Activated T-cell treated with anti-CD3 and anti-CD28 coated beads, Interleukin-2, amount 50 U/mL, for 48 hours (primary cell): Measurements from ENCODE around the gene MLPH.
A peak's percentile ranks its signal among the peaks of the same experiment; 100 is the strongest.
"Not testable (repeated sequence)": the region's sequence is repeated elsewhere in the genome, so short reads cannot be mapped to it uniquely, and the experiment has no call there.

Source experiments
- DNase-seq, 2 experiments: peaks; one replicate each; pipeline ENCODE4 v3.0.0-alpha.2; 2020

MLPH gene

DNA sequence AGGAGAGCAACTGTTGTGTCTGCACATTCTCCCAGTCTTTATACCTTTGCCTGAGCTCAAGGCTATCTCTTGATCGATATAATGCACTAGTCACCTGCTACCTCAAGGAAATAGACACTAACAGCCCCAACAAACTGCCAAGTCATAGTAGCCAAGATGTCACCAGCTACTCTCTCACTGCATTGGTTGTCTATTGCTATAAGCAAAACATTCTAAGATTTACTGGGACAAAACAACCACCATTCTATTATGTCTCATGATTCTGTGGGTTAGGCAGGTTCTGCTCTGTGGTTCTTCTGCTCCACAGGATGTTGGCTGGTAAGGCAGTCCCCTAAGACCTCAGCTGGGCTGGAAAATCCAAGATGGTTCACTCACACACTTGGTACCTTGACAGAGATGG is 28.5 kb upstream of the MLPH start:
- peak in 1 of 2 experiments; percentile 13 for DNase-seq

- no peak for DNase-seq
These were observed 27.8 kb upstream of the MLPH start for GRCh38 chr2:237459226-237459625.

GRCh38 chr2:237459741-237460174 is 27.3 kb upstream of the MLPH start:
- no peak for DNase-seq

DNA sequence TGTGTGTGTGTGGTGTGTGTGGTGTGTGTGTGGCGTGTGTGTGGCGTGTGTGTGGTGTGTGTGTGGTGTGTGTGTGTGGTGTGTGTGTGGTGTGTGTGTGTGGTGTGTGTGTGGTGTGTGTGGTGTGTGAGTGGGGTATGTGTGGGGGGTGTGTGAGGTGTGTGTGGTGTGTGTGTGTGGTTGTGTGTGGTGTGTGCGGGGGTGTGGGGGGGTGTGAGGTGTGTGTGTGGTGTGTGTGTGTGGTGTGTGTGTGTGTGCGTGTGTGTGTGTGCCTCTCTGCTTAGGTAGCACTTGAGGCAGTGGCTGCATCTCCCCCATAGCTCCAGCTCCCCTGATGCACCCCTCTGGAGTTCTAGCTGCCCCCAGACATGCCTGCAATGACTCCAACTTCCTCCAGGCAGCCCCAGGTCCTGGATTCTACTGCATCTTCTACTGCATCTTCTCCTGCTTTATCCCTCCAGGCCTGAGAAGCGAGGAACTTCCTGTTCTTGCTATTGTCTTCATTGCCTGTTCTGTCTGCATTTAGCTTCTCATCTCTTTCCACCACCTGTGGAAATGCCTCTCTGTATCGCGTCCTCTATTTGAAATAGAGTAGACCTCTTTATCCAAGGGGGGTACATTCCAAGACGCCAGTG is 22.2 kb upstream of the MLPH start:
- DNase-seq, result no peak

DNA sequence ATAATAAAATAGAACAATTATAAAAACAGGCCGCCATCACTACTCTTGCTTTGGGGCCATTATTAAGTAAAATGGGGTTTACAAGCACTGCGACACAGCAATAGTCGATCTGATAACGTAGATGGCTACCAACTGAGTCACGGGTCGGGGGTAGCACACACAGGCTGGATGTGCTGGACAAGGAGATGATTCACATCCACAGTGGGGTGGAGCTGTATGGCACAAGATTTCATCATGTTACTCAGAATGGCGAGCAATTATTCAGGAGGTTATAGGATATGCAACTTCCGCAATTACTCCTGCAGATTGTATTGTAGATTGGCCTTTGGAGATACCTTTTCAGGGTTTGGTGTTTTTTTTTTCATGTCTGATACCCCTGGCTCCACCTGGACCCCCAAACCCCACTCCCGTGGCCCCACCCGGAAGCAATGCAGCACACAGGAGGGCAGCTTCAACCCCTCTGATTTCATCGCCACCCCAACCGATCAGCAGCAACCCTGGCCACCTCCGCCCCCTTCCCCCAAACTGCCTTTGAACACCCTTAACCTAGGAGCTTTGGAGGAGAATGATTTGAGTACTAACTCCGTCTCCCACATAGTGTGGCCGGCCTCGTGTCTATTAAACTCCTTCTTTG is 21.4 kb upstream of the MLPH start:
- no peak for DNase-seq

- DNase-seq, result no peak
These were observed 20.8 kb upstream of the MLPH start for GRCh38 chr2:237466211-237466610.

DNA sequence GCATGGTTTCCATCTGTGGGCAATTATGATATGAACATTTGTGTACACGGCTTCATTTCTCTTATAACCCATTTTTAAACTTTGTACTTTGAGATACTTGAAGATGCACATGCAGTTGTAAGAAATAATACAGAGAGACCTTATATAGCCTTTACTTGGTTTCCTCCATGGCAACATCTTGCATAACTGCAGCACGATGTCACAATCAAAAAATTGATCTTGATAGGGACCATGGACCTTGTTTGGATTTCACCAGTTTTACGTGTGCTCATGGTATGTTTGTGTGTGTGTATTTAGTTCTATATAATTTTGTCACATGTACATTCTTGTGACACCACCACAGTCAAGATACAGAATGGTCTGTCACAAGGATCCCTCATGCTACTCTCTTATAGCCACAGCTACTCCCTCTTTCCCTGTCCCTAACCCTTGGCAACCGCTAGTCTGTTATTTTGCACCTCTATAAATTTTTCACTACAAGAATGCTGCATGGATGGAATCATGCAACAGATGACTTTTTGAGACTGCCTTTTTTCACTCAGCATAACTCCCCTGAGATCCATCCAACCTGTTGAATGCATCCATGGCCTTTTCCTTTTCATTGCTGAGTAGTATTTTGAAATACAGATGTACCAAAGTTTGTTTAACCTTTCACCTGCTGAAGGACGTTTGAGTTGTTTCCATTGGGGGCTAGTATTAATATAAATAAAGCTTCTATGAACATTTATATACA is 19.4 kb upstream of the MLPH start:
- no peak for DNase-seq

- not testable (repeated sequence) for DNase-seq
These were observed 17.6 kb upstream of the MLPH start for GRCh38 chr2:237469410-237469809.

DNA sequence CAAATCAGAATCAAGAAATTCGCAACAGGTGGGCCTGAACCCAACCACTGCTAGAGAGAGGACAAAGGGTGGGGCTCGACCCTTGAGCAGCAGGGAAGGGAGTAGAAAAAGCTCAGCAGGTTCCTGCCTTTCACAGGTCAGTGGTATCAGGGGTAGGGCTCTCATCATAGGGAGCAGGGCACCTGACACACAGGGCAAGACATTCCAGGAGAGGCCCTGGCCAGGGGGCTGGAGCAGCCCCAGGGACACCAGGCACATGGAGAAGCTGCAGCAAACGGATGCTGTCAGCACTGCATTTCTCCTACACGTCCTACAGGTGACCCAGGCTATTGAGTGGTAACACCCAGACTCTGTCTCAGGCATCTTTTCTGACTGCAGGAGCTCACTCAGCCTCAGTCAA is 17.2 kb upstream of the MLPH start:
- no peak for DNase-seq

GRCh38 chr2:237470914-237471313 is 16.1 kb upstream of the MLPH start:
- DNase-seq, result no peak

DNA sequence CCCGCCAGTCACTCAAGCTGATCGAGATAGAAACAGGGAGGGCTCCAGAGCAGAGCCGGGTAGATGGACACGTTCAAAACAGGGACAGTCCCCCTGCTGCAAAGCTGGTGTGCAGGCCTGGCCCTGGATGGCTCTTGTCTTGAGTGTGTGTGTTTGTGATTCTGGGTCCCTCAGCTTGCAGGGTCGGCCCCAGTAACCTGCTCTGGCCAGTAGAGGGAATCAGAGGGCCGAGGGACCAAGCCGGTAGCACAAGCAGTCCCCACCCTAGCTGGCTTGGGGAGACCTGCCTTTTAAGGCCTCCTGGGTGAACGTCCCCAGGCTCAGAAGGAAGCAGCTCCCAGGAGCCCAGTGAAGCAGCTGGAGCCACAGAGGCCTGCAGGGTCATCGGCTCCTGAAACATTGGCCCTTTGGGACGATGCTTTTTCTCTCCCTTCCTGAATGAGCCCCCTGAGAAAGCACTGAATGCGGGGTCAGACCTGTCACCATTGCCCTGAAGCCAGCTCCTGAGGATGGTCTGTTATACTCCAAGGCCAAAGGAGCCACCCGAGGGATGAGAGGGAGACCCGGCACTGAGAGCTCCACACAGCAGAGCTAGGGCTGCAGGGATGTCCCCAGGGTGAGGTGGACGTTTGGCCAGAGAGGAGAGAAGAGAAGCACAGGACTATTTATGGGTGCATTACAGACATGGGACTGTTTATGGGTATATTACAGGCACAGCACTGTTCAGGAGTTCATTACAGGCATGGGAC is 15.4 kb upstream of the MLPH start:
- DNase-seq, result peak; percentile 63 to 69

DNA sequence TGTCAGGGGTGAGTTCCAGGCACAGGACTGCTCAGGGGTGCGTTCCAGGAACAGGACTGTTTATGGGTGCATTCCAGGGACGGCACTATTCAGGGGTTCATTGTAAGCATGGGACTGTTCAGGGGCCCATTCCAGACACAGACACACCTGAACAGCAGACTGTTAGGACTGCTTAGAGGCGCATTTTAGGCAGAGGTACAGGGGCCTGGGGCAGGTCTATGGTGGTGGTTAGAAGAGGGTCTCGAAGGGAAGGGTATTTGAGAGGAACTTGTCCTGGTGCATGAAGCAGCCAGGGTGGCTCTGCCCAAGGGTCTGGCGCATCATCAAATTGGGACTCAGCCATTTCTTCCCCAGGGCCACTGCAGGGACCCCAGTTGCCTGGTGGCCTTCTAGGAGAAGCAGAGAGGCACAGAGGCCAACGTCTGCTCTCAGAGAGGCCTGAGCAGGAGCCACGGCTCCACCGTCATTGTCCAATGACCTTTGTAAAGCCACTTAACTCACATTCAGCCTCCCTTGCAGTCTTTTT is 14.8 kb upstream of the MLPH start:
- no peak for DNase-seq

DNA sequence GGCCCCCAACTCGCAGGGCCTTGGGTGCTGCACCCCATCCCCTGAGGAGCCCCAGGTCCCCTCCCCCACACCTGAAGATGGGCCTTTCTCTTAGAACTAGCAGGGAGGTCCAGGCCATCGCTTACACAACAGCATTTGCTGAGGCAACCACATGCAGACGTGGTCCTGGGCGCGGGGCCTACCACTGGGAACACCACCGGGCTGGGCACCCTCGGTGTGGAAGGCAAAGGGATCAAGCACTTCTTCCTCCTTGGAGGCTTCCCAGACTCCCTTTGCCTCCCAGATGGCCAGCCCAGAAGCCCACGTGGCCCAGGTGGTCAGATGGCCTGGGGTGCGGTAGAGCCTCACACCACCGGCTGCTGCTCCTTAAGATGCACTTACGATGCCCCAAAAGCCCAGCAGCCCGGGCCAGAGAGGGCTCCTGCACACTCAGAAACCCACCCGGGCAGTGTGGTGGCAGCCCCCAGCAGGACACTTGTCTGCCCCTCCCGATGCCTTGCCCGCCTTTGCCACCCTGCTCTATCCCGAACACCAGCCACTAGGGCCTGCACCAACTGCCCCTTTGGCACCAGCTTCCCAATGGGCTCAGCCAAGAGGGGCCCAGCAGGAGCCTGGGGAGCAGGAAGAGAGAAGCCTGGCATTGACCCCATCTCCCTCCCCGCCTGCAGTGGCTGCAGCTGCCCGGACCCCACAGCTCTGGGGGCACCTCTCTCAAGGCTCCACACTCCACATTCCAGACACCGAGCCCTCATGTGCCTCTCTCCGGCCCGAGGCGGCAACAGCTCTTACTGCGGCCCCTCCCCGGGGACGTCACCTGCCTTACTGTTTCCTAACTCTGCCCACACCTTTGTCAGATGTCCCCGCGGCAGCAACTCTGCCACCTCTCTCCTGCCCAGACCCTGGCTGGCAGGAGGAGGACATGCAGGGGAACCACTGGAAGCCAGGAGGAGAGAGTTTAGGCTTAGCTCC is 13.9 kb upstream of the MLPH start:
- peak in 1 of 2 experiments; percentile 32 for DNase-seq

DNA sequence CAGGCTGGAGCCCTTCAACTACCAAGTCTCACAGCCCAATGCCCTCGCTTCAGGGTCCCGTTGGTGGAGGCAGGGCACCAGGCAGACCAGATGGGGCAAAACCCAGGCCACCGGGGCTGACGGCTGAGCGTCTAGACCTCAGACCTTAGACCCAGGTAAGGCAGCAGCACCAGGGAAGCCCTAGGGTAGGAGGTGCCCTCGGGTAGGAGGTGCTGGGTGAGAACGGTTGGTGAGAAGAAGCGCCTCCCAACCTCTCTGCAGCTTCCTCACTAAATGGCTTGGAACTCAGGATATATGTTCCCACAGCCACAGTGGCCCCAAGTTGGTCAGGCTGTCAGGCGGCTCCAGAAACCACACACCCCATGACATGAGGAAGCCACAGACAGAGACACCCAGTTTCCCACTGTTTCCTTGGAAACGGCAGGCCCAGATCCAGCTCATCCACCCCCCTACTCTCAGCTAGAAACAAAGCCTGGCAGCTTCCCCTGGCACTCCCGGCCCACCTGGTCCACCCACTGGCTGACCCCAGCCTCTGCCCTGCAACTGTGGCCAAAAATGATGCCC is 13.1 kb upstream of the MLPH start:
- peak; percentile 35 to 46 for DNase-seq

DNA sequence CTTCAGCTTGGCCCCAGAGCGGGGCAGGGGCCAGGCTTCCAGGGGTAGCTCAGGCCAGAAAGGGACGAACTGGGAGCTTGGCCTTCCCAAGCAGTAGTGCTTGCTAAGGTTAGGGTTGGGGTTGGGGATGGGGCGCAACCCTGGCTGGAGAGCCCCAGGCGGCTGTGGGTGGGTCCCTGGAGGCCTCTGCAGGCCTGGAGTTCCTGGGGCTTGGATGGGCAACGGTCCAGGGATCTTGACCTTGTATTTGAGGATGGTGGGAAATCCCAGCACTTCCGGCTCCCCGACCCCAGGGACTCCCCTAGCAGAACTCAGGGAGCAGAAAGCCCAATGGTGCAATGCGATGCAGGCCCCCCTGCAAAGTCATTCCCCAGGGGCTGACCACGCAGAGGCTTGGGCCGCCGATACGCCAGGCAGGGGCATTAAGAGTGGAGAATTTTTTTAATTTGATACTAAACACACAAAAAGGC is 12.6 kb upstream of the MLPH start:
- DNase-seq, result no peak

DNA sequence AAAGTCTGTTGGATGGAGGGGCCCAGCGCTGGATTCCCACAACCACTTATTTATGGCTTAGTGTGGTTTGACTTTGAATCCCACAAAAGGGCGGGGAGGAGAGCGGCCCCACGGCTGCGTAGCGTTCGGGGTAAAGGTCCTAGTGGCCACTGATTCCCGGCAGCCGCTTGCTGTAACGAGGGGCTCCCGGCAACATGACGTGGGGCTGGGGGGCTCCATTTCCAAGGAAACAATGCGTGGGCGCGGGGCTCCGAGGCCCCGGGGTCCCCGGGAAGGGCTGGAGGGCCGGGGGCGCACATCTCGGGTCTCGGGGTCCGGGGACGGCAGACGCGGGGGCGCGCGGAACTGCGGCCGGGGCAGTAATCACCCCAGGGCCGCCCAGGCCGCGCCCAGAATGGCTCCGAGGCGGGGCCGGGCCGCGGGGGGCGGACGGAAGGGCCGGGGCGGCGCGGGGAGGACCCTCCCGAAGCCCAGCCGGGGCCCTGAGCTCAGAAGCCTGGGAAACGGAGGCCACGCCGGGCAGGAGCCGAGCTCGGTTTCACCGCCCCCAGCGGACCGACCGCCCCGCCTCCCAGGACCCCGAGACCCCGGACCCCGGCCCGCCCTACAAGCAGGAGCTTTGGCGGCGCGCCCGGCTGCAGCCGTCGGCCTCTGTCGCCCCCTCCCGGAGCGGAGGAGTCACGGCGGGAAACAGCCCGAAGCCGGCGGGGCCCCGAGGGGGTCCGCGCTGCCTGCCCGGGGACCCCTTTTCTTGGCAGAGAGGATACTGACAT is 11.9 kb upstream of the MLPH start:
- peak; percentile 86 to 89 for DNase-seq

DNA sequence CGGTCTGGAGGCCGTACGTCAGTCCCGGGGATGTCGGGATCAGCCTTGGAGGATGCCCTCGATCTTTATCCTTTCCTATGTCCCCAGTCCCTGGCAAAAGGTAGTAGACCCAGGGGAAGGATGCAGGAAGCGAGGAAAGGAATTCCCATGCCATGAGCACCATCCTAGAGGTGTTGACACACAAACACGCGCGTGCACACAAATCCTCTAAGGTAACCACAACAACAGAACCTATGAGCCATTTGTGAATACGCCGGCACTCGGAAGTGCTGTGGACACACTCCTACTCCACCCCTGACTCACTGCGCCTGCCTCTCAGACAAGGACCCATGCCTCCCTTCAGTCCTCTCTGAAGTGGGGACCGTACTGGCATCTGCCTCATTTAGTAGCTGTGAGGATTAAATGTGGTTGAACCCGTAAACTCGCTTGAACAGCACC is 11.3 kb upstream of the MLPH start:
- peak; percentile 67 to 74 for DNase-seq

DNA sequence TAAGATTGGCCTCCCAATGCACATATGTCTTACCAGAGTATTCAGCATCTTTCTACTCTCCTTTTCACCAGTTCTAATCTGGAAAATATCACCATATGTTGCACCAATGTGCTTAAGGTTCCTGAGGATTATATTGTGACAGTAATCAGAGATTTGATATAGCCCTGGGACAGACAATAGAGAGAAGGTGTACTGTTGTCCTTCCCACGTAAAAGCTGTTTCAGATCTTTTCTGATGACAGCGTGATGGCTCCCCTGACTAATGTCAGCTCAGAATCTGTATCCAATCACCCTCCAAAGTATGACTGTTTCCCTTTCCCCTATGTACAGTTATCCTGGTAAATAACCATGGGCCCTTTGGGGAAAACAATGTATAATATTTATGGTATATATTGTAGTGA is 9.0 kb upstream of the MLPH start:
- DNase-seq, result no peak

GRCh38 chr2:237478979-237479378 is 8.1 kb upstream of the MLPH start:
- DNase-seq, result no peak

- no peak for DNase-seq
These were observed 7.3 kb upstream of the MLPH start for GRCh38 chr2:237479747-237480146.

- DNase-seq, result no peak
These were observed 6.5 kb upstream of the MLPH start for GRCh38 chr2:237480556-237480955.
